SKM-1 treated with dmso at 0.1 percent for 144 hours (cell line): Measurements from ENCODE around the gene DLG3.
"Not testable (repeated sequence)": the region's sequence is repeated elsewhere in the genome, so short reads cannot be mapped to it uniquely, and the experiment has no call there.

ENCODE experiments used
- DNase-seq: peaks from one replicate; lab custom pipeline; 2025; ENCODE audit not compliant: unreplicated experiment; lab: John Stamatoyannopoulos, UW

DLG3 gene

GRCh38 chrX:70509078-70509477, 64.4 kb downstream of the DLG3 start:
- DNase-seq, result no peak

DNA sequence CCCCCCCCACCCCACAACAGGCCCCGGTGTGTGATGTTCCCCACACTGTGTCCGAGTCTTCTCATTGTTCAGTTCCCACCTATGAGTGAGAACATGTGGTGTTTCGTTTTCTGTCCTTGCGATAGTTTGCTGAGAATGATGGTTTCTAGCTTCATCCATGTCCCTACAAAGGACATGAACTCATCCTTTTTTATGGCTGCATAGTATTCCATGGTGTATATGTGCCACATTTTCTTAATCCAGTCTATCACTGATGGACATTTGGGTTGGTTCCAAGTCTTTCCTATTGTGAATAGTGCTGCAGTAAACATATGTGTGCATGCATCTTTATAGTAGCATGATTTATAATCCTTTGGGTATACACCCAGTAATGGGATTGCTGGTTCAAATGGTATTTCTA, 70.6 kb downstream of the DLG3 start:
- DNase-seq, result not testable (repeated sequence)

DNA sequence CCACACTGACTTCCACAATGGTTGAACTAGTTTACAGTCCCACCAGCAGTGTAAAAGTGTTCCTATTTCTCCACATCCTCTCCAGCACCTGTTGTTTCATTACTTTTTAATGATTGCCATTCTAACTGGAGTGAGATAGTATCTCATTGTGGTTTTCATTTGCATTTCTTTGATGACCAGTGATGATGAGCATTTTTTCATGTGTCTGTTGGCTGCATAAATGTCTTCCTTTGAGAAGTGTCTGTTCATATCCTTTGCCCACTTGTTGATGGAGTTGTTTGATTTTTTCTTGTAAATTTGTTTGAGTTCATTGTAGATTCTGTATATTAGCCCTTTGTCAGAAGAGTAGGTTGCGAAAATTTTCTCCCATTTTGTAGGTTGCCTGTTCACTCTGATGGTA, 71.1 kb downstream of the DLG3 start:
- DNase-seq, result not testable (repeated sequence)

GRCh38 chrX:70525733-70526132, 81.1 kb downstream of the DLG3 start:
- DNase-seq, result no peak

GRCh38 chrX:70527053-70527452, 82.4 kb downstream of the DLG3 start:
- DNase-seq, result no peak

DNA sequence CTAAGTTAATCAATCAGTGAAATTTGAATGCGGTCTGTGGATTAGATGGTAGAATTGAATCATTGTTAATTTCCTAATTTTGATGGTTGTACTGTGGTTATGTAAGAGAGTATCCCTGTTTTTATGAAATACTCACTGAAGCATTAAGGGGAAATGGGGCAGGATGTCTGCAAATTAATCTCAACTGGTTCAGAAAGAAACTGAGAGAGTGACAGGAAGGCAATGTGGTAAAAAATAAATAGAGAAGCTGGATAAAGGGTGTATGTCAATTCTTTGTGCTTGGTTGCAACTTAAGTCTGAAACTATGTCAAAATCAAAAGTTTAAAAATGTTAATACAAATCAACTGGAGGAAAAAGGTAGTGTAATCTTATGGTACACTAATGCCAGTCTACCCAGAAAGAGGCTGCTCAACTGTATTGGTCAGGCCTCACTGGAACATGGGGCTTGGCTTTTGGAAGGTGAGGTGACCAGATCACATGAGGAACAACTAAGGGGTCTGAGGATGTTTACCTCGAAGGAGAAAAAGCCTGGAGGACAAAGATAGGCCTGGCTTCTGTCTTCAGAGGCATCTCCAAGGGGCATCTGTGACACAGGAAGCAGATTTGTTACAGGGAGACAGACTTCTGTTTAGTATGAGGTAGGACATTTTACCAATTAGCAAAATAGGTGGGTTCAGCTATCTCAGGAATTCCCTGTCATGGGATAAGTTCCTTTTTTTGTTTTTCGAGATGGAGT, 83.1 kb downstream of the DLG3 start:
- no peak for DNase-seq

- DNase-seq, result no peak
Measured at GRCh38 chrX:70535198-70535597, 90.6 kb downstream of the DLG3 start.

GRCh38 chrX:70549429-70549828, 104.8 kb downstream of the DLG3 start:
- DNase-seq, result no peak

DNA sequence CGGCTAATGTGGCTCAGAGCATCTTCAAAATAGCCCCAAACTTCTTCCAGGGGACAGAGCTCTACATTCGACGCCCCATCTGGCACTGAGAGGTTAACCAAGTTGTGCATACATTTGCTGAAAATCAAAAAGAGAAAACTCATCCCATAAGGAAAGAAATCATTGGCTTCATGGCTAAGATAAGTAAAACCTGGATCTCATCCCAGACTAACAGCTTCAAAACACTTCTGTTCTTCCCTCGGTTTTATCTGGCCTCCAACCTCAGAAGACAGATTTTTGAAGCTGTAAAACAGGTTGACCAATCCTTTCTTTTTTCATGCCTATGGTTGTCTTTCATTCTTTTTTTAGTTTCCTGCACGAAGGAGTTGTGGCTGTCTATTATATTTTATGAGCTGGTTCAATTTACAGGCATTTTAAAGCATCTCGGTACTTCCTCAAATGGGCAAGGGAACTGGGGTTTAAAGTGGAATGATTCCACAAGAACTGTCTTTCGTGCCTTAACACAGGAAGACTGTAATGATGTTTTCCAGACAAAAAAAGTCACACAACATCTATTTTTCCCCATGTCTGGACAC, 107.6 kb downstream of the DLG3 start:
- DNase-seq, result no peak

DNA sequence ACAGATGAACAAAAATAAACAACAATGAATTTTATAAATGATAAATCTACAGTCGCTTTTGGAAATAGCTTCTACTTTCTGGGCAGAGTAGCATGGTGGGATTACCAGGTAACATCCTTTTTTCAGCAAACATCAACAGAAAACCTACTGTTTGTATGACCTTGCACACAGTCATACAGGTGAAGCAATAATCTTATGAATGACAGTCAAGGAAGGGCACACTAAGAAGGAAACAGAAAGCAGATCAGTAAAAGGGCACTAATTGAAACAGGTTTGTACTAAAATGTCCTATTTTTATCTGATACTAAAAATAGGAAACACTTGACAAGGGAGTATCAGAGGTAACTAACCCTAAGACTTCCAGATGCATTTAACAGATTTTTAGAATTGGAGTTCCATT, 108.9 kb downstream of the DLG3 start:
- no peak for DNase-seq

DNA sequence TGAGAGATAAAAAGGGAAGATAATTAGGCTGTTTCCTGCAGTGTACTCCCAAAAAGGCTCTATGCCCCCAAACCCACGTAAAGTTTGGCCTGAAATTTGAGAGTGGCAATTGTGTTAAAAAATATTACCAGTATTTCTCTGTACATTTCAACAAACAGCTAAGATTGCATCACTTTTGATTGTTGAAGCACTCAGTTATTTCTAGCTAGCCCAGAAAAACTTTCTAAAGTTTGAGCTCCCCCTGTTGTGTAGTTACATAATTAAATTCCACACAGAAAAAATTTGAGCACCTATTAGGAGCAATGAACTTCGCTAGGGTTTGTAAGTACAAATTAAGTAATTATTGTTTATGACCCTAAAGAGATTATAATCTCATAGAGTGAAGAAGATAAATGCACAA, 109.4 kb downstream of the DLG3 start:
- no peak for DNase-seq

DNA sequence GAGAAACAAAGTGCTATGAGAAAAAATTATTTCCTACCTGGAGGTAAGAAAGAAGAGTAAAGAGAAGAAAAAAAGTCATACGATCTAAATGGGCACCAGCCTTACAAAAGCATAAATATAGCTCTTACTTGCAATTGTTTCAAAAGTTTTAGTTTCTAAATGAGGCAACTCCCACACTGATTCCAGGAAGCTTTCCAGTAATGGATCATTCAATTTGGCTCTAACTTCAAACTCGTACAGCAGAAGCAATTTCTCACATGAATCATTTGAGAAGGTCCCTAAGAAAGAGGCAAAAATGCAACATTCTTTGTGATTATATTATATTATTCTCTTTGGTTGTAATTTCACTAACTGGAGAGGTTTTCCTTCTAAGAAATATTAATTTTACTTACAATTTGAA, 109.9 kb downstream of the DLG3 start:
- no peak for DNase-seq

DNA sequence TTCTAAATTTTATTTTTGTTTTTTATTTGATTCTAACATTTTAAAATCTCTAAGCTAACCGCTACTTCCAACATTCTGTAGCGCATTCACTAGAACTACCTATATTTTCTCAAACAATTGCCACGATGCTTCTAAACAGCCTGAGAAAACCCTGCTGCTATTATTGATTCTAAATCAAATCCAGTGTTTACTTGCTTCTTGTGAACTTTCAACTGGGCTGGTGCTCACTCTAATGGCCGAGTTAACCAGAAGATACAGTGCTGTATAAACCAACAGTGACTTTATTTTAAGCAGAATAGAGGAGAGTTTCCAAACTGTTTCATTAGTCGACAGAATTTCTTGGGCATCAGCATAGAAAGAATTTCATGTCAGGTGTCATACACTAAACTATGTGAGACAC, 110.3 kb downstream of the DLG3 start:
- no peak for DNase-seq
